NCI-H128 (cell line): ENCODE results near the gene ABCG1.

ENCODE experiments used
- DNase-seq: peaks from one replicate; lab custom pipeline; 2025; ENCODE audit not compliant: unreplicated experiment; lab: John Stamatoyannopoulos, UW

The ABCG1 gene

GRCh38 chr21:42343101-42343500 lies 124.2 kb downstream of the ABCG1 start:
- no peak for DNase-seq

GRCh38 chr21:42343556-42343955 lies 124.6 kb downstream of the ABCG1 start:
- no peak for DNase-seq

- no peak for DNase-seq
Observed at GRCh38 chr21:42343963-42344510, 125.1 kb downstream of the ABCG1 start.

- no peak for DNase-seq
Observed at GRCh38 chr21:42344631-42345030, 125.7 kb downstream of the ABCG1 start.

- no peak for DNase-seq
Observed at GRCh38 chr21:42346441-42346840, 127.5 kb downstream of the ABCG1 start.
